Activated CD4-positive, CD25-positive, alpha-beta regulatory T cell treated with anti-CD3 and anti-CD28 coated beads, Interleukin-2, amount 50 U/mL, for 24 hours (primary cell): Measurements from ENCODE around the gene SLC25A36.
"Not testable (repeated sequence)": the region's sequence is repeated elsewhere in the genome, so short reads cannot be mapped to it uniquely, and the experiment has no call there.

Source experiments
- ATAC-seq, 2 donors: fragments of 150-1000 bp; cut with Tn5 transposase; one replicate each; pipeline ENCODE4 v1.10.0; 2021; ENCODE audit warnings: mild to moderate bottlenecking in 1 of 2, moderate library complexity in 1 of 2

SLC25A36 gene

DNA sequence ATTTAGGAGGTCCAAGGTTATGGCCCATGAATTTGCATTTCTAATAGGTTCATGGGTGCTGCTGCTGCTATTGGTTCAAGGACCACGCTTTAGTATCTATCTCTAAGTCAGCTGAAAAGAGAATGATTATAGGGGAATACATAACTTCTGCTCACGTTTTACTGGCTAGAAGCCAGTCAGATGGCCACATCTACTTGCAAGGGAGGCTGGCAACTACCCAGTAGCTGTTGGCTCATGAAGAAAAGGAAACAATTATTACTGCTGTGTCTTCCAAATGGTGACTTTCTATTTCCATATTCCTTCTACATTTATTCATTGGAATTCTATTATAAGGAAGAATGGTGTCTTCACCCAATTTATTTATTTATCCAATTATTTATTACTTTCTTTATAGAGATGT lies 54.2 kb downstream of the SLC25A36 start:
- no peak for ATAC-seq

DNA sequence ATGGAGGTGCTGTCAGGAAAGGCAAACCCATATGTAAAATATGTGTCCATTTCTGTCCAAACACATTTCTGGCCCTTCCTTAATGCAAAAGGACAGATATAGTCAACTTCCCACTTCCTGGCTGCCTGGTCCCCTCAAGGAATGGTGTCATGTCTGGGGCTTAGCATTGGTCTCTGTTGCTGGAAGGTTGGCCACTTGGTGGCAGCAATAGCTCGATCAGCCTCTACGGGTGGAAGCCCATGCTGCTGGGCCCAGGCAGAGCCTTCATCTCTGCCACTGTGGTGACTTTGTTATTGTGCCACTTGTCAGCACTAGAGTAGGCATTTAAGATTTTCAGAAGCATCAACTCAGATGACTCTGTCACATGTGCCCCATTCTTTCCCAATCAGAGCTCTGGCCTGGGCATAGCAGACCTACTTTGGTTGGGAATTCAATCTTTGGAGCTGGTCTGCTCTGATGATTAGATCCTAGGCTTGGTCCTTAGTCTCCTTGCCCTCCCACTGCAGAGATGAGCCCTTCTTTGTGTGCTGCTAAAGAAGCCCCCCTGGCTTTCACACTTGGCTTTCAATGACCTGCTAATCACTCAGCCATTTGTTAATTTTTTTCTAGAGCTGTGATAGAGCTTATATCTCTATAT lies 58.5 kb downstream of the SLC25A36 start:
- peak; percentile 55 to 63 for ATAC-seq

DNA sequence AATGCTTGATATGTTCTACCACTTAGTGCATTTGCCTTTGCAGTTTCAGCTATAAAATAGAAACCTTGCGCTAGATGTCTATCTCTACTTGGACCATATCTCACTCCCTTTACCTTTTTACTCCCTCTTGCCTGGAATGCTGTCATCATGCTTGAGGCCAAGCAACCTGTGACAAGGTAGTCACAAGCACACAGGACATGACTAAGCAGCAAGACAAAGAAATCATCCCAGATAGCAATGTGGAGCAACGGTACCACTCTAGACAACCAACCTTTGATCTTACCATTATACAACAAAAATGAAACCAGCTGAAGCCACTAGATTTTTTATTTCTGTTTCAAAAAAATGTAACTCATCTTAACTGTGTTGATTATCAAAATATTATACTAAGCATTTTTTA lies 59.0 kb downstream of the SLC25A36 start:
- ATAC-seq, result peak; percentile 53 to 58

DNA sequence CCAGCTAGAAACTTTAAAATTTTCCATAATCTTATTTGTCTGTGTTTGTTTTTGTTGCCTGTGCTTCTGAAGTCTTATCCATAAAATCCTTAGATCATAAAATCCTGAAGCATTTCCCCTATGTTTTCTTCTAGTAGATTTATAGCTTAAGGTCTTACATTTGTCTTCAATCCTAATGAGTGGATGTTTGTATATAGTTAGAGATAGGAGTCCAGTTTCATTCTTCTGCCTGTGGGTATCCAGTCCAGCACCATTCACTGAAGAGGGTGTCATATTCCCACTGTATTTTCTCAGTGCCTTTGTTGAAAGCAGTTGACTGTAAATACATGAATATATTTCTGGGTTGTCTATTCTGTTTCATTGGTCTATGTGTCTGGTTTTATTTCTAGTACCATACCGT lies 64.7 kb downstream of the SLC25A36 start:
- ATAC-seq, result no peak

DNA sequence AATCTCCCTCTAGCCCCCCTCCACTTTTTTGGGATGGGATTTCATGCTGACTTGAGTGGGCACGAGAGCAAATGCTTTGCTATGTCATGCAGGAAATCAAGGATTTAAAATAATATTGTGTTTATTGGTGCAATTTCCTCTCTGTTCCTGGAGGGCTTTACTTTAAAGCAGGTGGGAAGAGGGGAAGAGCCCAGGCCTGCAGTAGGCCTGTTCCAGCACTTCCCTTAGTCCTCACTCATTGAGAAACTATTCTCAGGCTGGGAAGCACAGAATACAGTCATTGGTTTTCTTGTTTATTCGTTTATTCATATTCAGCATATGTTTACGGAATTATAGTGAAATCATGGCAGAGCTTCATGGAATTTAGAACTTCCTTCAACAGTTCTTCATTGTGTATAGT lies 67.9 kb downstream of the SLC25A36 start:
- no peak for ATAC-seq

DNA sequence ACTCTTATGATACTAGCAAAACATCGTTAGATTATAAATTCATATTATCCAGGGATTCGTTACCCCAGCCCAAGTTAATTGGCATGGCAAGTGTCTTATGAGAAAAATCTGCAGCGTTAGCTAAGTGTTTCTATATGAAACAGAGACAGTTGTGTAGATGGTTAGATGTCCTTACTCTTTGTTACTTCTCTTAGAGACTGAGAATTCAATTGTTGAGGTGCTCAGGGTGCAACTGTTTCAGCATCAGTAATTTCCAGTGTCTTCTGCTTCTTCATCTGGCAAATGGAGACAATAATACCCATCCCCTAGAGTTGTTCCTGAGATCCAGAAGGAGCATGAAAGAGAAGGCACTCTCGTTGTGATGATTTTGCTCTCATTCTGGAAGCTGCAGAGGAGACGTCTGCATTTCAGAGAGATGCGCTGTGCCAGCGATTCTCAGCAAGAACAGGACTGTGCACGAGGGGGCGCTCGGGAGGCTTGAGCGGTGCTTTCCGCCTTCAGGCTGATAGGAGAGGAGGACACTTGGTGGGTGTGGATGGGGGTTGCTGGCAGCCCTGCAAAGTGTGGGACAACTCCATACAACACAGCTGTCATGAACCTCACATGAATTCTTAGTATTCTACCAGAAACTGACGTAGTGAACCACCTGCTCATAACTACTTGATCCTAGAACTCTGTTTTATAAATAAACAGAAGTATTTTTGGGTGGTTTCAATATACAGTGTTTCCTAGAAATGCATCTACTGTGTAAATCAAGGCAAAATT lies 69.8 kb downstream of the SLC25A36 start:
- ATAC-seq, result peak; percentile 77 to 80

DNA sequence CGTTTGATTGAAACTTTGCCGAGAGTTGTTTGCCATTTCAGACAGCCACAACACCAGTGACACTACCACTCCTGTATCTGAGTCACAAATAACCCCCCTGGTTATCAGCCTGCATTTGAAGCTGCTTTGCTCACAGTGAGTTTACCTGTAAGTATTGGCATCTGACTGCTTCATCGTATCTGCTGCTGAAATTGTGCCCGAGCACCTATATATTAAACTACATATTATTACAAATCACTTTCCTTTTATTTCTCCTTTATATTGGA lies 70.3 kb downstream of the SLC25A36 start:
- ATAC-seq, result peak in 1 of 2 donors; percentile 53

DNA sequence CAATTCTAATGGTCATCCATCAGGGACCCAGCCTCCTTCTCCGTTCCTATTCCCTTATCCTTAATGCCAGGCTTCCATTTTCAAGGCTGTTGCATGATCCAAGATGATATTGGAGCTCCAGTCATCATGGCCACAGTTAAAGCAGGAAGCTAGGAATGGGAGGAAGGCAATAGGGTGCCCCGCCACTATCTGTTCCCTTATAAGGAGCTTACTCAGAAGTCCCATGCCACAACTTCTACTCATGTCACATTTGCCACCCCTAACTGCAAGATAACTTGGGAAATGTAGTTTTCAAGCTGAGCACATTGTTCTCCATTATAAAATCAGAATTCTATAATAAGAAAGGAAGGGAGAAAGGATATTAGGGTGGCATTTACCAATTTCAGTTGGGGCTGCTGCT lies 70.9 kb downstream of the SLC25A36 start:
- no peak for ATAC-seq

DNA sequence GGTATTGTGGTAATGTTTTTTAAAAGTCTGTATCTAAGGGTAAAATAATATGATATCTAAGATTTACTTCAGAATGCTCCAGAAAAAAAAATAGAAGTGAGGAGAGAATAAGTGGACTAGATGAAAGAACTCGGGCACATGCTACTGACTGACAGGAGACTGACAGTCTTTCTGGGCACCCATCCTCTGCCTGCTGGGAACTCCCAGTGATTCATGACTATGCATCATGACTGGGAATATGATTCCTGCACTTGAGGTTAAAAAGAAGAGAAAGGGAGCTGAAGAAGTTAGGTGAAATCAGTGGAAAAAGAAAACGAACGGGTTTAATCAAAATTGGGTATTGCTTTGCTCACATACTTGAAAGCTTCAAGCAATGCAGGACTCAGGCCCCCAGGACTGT lies 73.8 kb downstream of the SLC25A36 start:
- ATAC-seq, result no peak

DNA sequence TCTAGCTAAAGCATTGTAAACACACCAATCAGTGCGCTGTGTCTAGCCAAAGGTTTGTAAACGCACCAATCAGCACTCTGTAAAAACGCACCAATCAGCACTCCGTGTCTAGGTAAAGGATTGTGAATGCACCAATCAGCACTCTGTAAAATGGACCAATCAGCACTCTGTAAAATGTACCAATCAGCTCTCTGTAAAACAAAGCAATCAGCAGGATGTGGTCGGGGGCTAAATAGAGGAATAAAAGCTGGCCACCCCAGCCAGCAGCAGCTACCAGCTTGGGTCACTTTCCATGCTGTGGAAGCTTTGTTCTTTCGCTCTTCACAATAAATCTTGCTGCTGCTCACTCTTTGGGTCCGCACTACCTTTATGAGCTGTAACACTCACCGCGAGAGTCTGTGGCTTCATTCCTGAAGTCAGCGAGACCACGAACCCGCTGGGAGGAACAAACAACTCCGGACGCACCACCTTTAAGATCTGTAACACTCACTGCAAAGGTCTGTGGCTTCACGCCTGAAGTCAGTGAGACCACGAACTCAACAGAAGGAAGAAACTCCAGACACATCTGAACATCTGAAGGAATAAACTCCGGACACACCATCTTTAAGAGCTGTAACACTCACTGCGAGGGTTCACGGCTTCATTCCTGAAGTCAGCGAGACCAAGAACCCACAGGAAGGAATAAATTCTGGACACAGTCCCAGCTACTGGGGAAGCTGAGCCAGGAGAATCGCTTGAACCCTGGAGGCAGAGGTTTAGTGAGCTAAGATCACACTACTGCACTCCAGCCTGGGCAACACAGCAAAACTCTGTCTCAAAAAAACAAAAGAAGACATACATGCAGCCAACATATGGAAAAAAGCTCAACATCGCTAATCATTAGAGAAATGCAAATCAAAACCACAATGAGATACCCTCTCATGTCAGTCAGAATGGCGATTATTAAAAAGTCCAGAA lies 76.0 kb downstream of the SLC25A36 start:
- not testable (repeated sequence) for ATAC-seq

DNA sequence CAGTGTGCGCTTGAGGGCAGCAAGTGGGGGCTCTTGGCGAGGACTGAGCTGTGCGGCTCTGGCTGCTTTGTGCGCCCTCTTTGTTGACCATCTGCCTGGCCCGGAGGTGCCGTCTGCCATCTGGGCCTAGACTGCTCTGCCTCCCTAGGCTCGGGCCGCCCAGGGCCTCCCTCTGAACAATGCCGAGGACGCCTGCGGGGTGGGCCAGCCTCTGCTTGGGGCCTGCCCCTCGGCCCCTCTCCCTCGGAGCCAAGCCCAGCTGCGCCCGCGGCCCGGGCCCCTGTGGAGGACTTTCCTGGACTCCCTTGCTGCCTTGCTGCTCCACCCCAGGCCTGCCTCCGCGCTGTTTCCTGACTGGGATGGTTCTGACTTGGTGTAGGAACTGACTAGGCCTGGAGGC lies 77.6 kb downstream of the SLC25A36 start:
- no peak for ATAC-seq

DNA sequence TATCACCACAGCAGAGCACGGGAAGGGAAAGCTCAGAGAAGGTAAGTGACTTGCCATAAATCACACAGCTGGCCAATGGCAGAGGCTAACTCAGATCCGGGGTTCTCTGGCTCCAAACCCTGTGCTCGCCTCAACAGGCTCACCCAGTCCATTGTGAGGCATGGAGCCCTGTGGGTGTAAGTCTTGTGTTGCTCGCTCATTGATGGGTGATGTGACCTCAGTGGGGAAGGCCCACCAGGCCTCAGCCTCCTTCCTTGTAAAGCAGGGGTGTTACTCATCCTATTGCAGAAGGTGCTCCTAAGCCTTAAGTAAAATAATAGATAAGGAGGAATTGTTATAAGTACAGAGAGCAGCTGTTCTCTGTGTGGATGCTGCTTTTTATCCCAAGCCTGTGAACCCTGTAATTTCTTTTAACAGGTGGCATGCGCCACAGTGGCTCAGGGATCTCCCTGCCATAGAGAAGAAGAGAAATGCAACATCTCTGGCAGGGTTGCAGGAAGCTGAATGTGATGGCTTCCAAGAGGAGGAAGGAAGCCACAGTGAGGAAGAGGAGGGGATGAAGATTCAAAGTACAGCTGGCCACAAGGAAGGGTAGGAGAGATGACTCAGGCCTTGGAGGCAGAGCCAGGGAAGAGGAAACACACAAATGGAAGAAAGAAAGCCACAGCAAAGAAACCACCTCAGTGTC lies 78.7 kb downstream of the SLC25A36 start:
- ATAC-seq, result no peak

DNA sequence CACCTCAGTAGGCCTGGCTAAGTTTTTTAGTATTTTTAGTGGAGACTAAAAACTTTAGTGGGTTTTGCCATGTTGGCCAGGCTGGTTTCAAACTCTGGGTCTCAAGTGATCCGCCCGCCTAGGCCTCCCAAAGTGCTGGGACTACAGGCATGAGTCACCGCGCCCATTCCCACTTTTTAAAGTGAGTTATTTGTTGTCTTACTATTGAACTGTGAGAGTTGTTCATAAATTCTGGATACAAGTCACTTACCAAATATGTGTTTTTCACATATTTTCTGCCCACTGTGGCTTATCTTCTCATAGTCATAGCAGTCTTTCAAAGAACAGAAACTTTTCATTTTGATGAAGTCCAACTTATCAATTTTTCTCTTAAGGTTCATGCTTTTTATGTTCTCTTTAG lies 79.6 kb downstream of the SLC25A36 start:
- no peak for ATAC-seq
